Stimulated activated naive CD8-positive, alpha-beta T cell treated with anti-CD3 and anti-CD28 coated beads, Interleukin-15, Interleukin-2, amounts not matched to agents 100 ng/mL and 50 ng/mL, for 24 hours (primary cell): ENCODE measurements around the gene RARRES1.

Source experiments
- H3K27ac Mint-ChIP-seq: one replicate; pipeline ENCODE4 v1.8.0; 2021; ENCODE audit warnings: mild to moderate bottlenecking, mixed read lengths
- H3K27me3 Mint-ChIP-seq: one replicate; pipeline ENCODE4 v1.8.0; 2021; ENCODE audit warnings: mixed read lengths
- H3K36me3 Mint-ChIP-seq: one replicate; pipeline ENCODE4 v1.8.0; 2021; ENCODE audit warnings: low read depth, mixed read lengths
- H3K4me1 Mint-ChIP-seq: one replicate; pipeline ENCODE4 v1.8.0; 2021; ENCODE audit warnings: low read depth, mixed read lengths
- H3K4me3 Mint-ChIP-seq: one replicate; pipeline ENCODE4 v1.8.0; 2021; ENCODE audit warnings: mild to moderate bottlenecking, mixed read lengths
- H3K9me3 Mint-ChIP-seq: one replicate; pipeline ENCODE4 v1.8.0; 2021; ENCODE audit warnings: mixed read lengths

RARRES1 gene

GRCh38 chr3:158728851-158729250 lies 3.4 kb downstream of the RARRES1 start:
- Mint-ChIP-seq H3K27me3 (no peaks in the 10 kb centered on the region), H3K27ac (no peak overlapping the region), H3K9me3 (no peaks in the 10 kb centered on the region), H3K4me1 (peaks cover 35% of the 10 kb centered on the region), H3K4me3 (no peak overlapping the region), H3K36me3 (peaks cover 2% of the 10 kb centered on the region)

GRCh38 chr3:158728061-158728377 lies 4.2 kb downstream of the RARRES1 start:
- peaks cover 42% of the 10 kb centered on the region for H3K4me1 Mint-ChIP-seq
- H3K27ac Mint-ChIP-seq: no peak overlapping the region
- H3K9me3 Mint-ChIP-seq: no peaks in the 10 kb centered on the region
- no peak overlapping the region for H3K4me3 Mint-ChIP-seq
- H3K36me3 Mint-ChIP-seq: peaks cover 2% of the 10 kb centered on the region
- H3K27me3 Mint-ChIP-seq: no peaks in the 10 kb centered on the region

- Mint-ChIP-seq H3K36me3 (peaks cover 5% of the 10 kb centered on the region), H3K4me3 (no peak overlapping the region), H3K9me3 (no peaks in the 10 kb centered on the region), H3K27me3 (no peaks in the 10 kb centered on the region), H3K27ac (no peak overlapping the region), H3K4me1 (peaks cover 48% of the 10 kb centered on the region)
Observed at GRCh38 chr3:158727206-158728060, 4.8 kb downstream of the RARRES1 start.

- H3K27ac Mint-ChIP-seq: peak overlapping the region; percentile 0
- peaks cover 11% of the 10 kb centered on the region for H3K36me3 Mint-ChIP-seq
- no peaks in the 10 kb centered on the region for H3K9me3 Mint-ChIP-seq
- peaks cover 60% of the 10 kb centered on the region for H3K4me1 Mint-ChIP-seq
- H3K4me3 Mint-ChIP-seq: no peak overlapping the region
- H3K27me3 Mint-ChIP-seq: no peaks in the 10 kb centered on the region
Observed at GRCh38 chr3:158725348-158726011, 6.8 kb downstream of the RARRES1 start.

GRCh38 chr3:158723991-158724390 lies 8.3 kb downstream of the RARRES1 start:
- H3K4me1 Mint-ChIP-seq: peaks cover 66% of the 10 kb centered on the region
- H3K36me3 Mint-ChIP-seq: peaks cover 15% of the 10 kb centered on the region
- H3K27ac Mint-ChIP-seq: peak overlapping the region; percentile 86
- H3K4me3 Mint-ChIP-seq: no peak overlapping the region
- no peaks in the 10 kb centered on the region for H3K9me3 Mint-ChIP-seq
- H3K27me3 Mint-ChIP-seq: no peaks in the 10 kb centered on the region

- Mint-ChIP-seq H3K4me3 (no peak overlapping the region), H3K27ac (no peak overlapping the region), H3K9me3 (no peaks in the 10 kb centered on the region), H3K36me3 (peaks cover 19% of the 10 kb centered on the region), H3K27me3 (no peaks in the 10 kb centered on the region), H3K4me1 (peaks cover 58% of the 10 kb centered on the region)
Observed at GRCh38 chr3:158722108-158722507, 10.1 kb downstream of the RARRES1 start.

GRCh38 chr3:158718490-158719170 lies 13.6 kb downstream of the RARRES1 start:
- H3K9me3 Mint-ChIP-seq: no peaks in the 10 kb centered on the region
- no peak overlapping the region for H3K4me3 Mint-ChIP-seq
- no peak overlapping the region for H3K27ac Mint-ChIP-seq
- H3K36me3 Mint-ChIP-seq: peaks cover 27% of the 10 kb centered on the region
- H3K27me3 Mint-ChIP-seq: no peaks in the 10 kb centered on the region
- peaks cover 46% of the 10 kb centered on the region for H3K4me1 Mint-ChIP-seq

- H3K4me3 Mint-ChIP-seq: no peak overlapping the region
- peaks cover 32% of the 10 kb centered on the region for H3K36me3 Mint-ChIP-seq
- no peaks in the 10 kb centered on the region for H3K27me3 Mint-ChIP-seq
- no peaks in the 10 kb centered on the region for H3K9me3 Mint-ChIP-seq
- peaks cover 47% of the 10 kb centered on the region for H3K4me1 Mint-ChIP-seq
- H3K27ac Mint-ChIP-seq: no peak overlapping the region
Observed at GRCh38 chr3:158717576-158717975, 14.7 kb downstream of the RARRES1 start.

GRCh38 chr3:158713094-158713499 lies 19.2 kb downstream of the RARRES1 start:
- no peak overlapping the region for H3K4me3 Mint-ChIP-seq
- peak overlapping the region; percentile 61 for H3K27ac Mint-ChIP-seq
- H3K36me3 Mint-ChIP-seq: peaks cover 58% of the 10 kb centered on the region
- no peaks in the 10 kb centered on the region for H3K27me3 Mint-ChIP-seq
- H3K9me3 Mint-ChIP-seq: no peaks in the 10 kb centered on the region
- peaks cover 33% of the 10 kb centered on the region for H3K4me1 Mint-ChIP-seq

GRCh38 chr3:158712443-158712842 lies 19.8 kb downstream of the RARRES1 start:
- no peak overlapping the region for H3K4me3 Mint-ChIP-seq
- peaks cover 33% of the 10 kb centered on the region for H3K4me1 Mint-ChIP-seq
- peaks cover 64% of the 10 kb centered on the region for H3K36me3 Mint-ChIP-seq
- H3K9me3 Mint-ChIP-seq: no peaks in the 10 kb centered on the region
- H3K27ac Mint-ChIP-seq: no peak overlapping the region
- H3K27me3 Mint-ChIP-seq: no peaks in the 10 kb centered on the region

GRCh38 chr3:158711886-158712285 lies 20.4 kb downstream of the RARRES1 start:
- Mint-ChIP-seq H3K4me1 (peaks cover 29% of the 10 kb centered on the region), H3K4me3 (no peak overlapping the region), H3K9me3 (no peaks in the 10 kb centered on the region), H3K27me3 (no peaks in the 10 kb centered on the region), H3K27ac (no peak overlapping the region), H3K36me3 (peaks cover 63% of the 10 kb centered on the region)

GRCh38 chr3:158710601-158711000 lies 21.7 kb downstream of the RARRES1 start:
- no peak overlapping the region for H3K27ac Mint-ChIP-seq
- H3K9me3 Mint-ChIP-seq: no peaks in the 10 kb centered on the region
- H3K27me3 Mint-ChIP-seq: no peaks in the 10 kb centered on the region
- peaks cover 70% of the 10 kb centered on the region for H3K36me3 Mint-ChIP-seq
- peaks cover 29% of the 10 kb centered on the region for H3K4me1 Mint-ChIP-seq
- no peak overlapping the region for H3K4me3 Mint-ChIP-seq

GRCh38 chr3:158709666-158710083 lies 22.6 kb downstream of the RARRES1 start:
- H3K4me3 Mint-ChIP-seq: no peak overlapping the region
- no peak overlapping the region for H3K27ac Mint-ChIP-seq
- peaks cover 71% of the 10 kb centered on the region for H3K36me3 Mint-ChIP-seq
- H3K4me1 Mint-ChIP-seq: peaks cover 29% of the 10 kb centered on the region
- no peaks in the 10 kb centered on the region for H3K27me3 Mint-ChIP-seq
- H3K9me3 Mint-ChIP-seq: no peaks in the 10 kb centered on the region

GRCh38 chr3:158703566-158703965 lies 28.7 kb downstream of the RARRES1 start:
- no peaks in the 10 kb centered on the region for H3K9me3 Mint-ChIP-seq
- no peak overlapping the region for H3K4me3 Mint-ChIP-seq
- no peaks in the 10 kb centered on the region for H3K27me3 Mint-ChIP-seq
- no peaks in the 10 kb centered on the region for H3K4me1 Mint-ChIP-seq
- no peak overlapping the region for H3K27ac Mint-ChIP-seq
- peaks cover 64% of the 10 kb centered on the region for H3K36me3 Mint-ChIP-seq

- H3K9me3 Mint-ChIP-seq: no peaks in the 10 kb centered on the region
- no peak overlapping the region for H3K4me3 Mint-ChIP-seq
- peaks cover 64% of the 10 kb centered on the region for H3K36me3 Mint-ChIP-seq
- no peaks in the 10 kb centered on the region for H3K27me3 Mint-ChIP-seq
- no peak overlapping the region for H3K27ac Mint-ChIP-seq
- no peaks in the 10 kb centered on the region for H3K4me1 Mint-ChIP-seq
Observed at GRCh38 chr3:158702815-158703481, 29.3 kb downstream of the RARRES1 start.
